AG08396 (cell line): Measurements from ENCODE around the gene ZFHX3.

ENCODE experiments used
- DNase-seq: peaks from one replicate; pipeline ENCODE4 v3.0.0; 2012; ENCODE audit warnings: low spot score, mixed read lengths

The ZFHX3 gene

GRCh38 chr16:72876221-72876620 is 171.7 kb downstream of the ZFHX3 start:
- DNase-seq = peak; percentile 73

- no peak for DNase-seq
Observed at GRCh38 chr16:72875291-72876031, 172.5 kb downstream of the ZFHX3 start.

GRCh38 chr16:72873853-72874252 is 174.1 kb downstream of the ZFHX3 start:
- no peak for DNase-seq

GRCh38 chr16:72873044-72873443 is 174.9 kb downstream of the ZFHX3 start:
- DNase-seq = no peak

GRCh38 chr16:72865835-72866234 is 182.1 kb downstream of the ZFHX3 start:
- no peak for DNase-seq

- no peak for DNase-seq
Observed at GRCh38 chr16:72865258-72865657, 182.7 kb downstream of the ZFHX3 start.

GRCh38 chr16:72864130-72864833 is 183.6 kb downstream of the ZFHX3 start:
- no peak for DNase-seq

GRCh38 chr16:72862090-72862489 is 185.8 kb downstream of the ZFHX3 start:
- no peak for DNase-seq

- DNase-seq = no peak
Observed at GRCh38 chr16:72860726-72861562, 187.0 kb downstream of the ZFHX3 start.

GRCh38 chr16:72859581-72859980 is 188.3 kb downstream of the ZFHX3 start:
- no peak for DNase-seq

- peak; percentile 69 for DNase-seq
Observed at GRCh38 chr16:72858665-72859493, 189.0 kb downstream of the ZFHX3 start.

- DNase-seq = no peak
Observed at GRCh38 chr16:72857834-72858664, 189.9 kb downstream of the ZFHX3 start.

GRCh38 chr16:72856797-72857196 is 191.1 kb downstream of the ZFHX3 start:
- DNase-seq = no peak

GRCh38 chr16:72854267-72854959 is 193.5 kb downstream of the ZFHX3 start:
- DNase-seq = no peak

- DNase-seq = no peak
Observed at GRCh38 chr16:72853575-72854266, 194.2 kb downstream of the ZFHX3 start.

GRCh38 chr16:72852421-72852820 is 195.5 kb downstream of the ZFHX3 start:
- no peak for DNase-seq

GRCh38 chr16:72850853-72851252 is 197.1 kb downstream of the ZFHX3 start:
- peak; percentile 61 for DNase-seq

- DNase-seq = no peak
Observed at GRCh38 chr16:72850021-72850420, 197.9 kb downstream of the ZFHX3 start.
